ENCODE measurements around the gene SPI1. TPM values are rescaled to one million over a fixed set of nuclear protein-coding genes. Genes with fewer than 3 reads are reported as not detected.

Gene SPI1
- total and polyA plus RNA-seq, 2 donors (not counting 3 experiments of a cell fraction or from before 2014, with no cell fraction given), result not detected

DNA sequence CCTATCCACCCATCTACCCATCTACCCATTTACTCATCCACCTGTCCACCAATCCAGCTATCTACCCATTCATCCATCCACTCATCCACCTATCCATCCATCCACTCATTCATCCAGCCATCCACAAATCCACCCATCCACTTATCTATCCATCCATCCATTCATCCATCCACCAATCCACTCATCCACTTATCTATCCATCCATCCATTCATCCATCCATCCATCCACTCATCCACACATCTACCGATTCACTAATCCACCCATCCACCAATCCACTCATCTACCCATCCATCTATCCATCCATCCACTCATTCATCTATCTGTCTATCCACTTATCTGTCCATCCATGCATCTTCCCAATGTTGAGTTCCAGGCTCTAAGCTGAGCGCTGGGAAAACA, 1.7 kb upstream of the SPI1 start:
- Histone ChIP-seq H3K79me2 (ENCODE audit: control insufficient read depth, insufficient read depth, low read length) (no peaks in the 10 kb centered on the region), H3K9me1 (replicated peaks; ENCODE audit: control insufficient read depth, extremely low read depth, insufficient read depth, low read length) (no peaks in the 10 kb centered on the region), H4K20me1 (replicated peaks; ENCODE audit: control insufficient read depth, extremely low read depth, insufficient read depth, low read length) (no peaks in the 10 kb centered on the region), H3K27me3 (ENCODE audit: control insufficient read depth in 2 of 2, insufficient read depth in 2 of 2, low read length in 2 of 2) (no peaks in the 10 kb centered on the region), H3K4me3 (replicated peaks in 1 of 3; ENCODE audit: insufficient read depth in 1 of 3, low read depth in 1 of 3, low read length in 3 of 3) (no peak overlapping the region), H3K9me3 (replicated peaks; ENCODE audit: control insufficient read depth, insufficient read depth, low read length) (no peaks in the 10 kb centered on the region), H3K4me2 (ENCODE audit: insufficient read depth, low read length) (no peak overlapping the region), H3K4me1 (ENCODE audit: control insufficient read depth, extremely low read depth, insufficient read depth, low read length) (no peaks in the 10 kb centered on the region), H3K9ac (replicated peaks; ENCODE audit: extremely low read depth, insufficient read depth, low read length) (no peak overlapping the region), H3K27ac (ENCODE audit: insufficient read depth, low read depth, low read length) (no peak overlapping the region), H2AFZ (ENCODE audit: low read depth, low read length) (no peak overlapping the region), H3K36me3 (ENCODE audit: control insufficient read depth in 2 of 2, extremely low read depth in 1 of 2, insufficient read depth in 2 of 2, low read length in 2 of 2) (no peaks in the 10 kb centered on the region)
- ChIA-PET POLR2A (no interaction called here), CTCF (no interaction called here)
- dilution Hi-C loops (cut with MboI; ENCODE audit: extremely low pct_ligation_motif_present, low sequenced_read_pairs) (no loop called here), intact Hi-C loops (cut with micrococcal nuclease) (no loop called here)
- TF ChIP-seq GATA2 (IDR thresholded peaks at IDR 0.05; ENCODE audit: insufficient read depth, insufficient read length, low read depth, low read length) (no peak), FOS (IDR thresholded peaks at IDR 0.05; ENCODE audit: borderline replicate concordance, insufficient read depth, low read length) (no peak), MYC (IDR thresholded peaks at IDR 0.05; ENCODE audit: low read depth, low read length) (no peak), POLR2AphosphoS5 (IDR thresholded peaks at IDR 0.05; ENCODE audit: insufficient read depth, low read depth, low read length) (no peak), POLR2A (IDR thresholded peaks at IDR 0.05; ENCODE audit: low read depth, low read length) (no peak), EZH2 (IDR thresholded peaks at IDR 0.05; ENCODE audit: borderline replicate concordance, low read depth, low read length, severe bottlenecking) (no peak), JUN (IDR thresholded peaks at IDR 0.05; ENCODE audit: borderline replicate concordance, insufficient read depth, insufficient read length, low read depth) (no peak)
- TF ChIP-seq, protein P1, sequence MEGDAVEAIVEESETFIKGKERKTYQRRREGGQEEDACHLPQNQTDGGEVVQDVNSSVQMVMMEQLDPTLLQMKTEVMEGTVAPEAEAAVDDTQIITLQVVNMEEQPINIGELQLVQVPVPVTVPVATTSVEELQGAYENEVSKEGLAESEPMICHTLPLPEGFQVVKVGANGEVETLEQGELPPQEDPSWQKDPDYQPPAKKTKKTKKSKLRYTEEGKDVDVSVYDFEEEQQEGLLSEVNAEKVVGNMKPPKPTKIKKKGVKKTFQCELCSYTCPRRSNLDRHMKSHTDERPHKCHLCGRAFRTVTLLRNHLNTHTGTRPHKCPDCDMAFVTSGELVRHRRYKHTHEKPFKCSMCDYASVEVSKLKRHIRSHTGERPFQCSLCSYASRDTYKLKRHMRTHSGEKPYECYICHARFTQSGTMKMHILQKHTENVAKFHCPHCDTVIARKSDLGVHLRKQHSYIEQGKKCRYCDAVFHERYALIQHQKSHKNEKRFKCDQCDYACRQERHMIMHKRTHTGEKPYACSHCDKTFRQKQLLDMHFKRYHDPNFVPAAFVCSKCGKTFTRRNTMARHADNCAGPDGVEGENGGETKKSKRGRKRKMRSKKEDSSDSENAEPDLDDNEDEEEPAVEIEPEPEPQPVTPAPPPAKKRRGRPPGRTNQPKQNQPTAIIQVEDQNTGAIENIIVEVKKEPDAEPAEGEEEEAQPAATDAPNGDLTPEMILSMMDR (IDR thresholded peaks at IDR 0.05; ENCODE audit: extremely low read depth in 1 of 2, insufficient read depth in 1 of 2, low read depth in 1 of 2, low read length in 2 of 2), result no peak
- TF ChIP-seq, protein P2, sequence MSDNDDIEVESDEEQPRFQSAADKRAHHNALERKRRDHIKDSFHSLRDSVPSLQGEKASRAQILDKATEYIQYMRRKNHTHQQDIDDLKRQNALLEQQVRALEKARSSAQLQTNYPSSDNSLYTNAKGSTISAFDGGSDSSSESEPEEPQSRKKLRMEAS (IDR thresholded peaks at IDR 0.05; ENCODE audit: insufficient read depth, insufficient read length), result no peak
- DNase-seq (ENCODE audit: low read depth, low spot score) (no peak), FAIRE-seq (no peak)
- BruUV-seq (replicated peaks), result no TSS peak
